ENCODE data around the gene SMIM45.

SMIM45 gene

GRCh38 chr22:41992496-41992895, 40.5 kb downstream of the SMIM45 start:
- Histone ChIP-seq H3K27me3 (ENCODE audit: insufficient read depth, low read length) (no peaks in the 10 kb centered on the region), H3K4me1 (ENCODE audit: insufficient read depth, low read length) (no peaks in the 10 kb centered on the region), H4K20me1 (ENCODE audit: control insufficient read depth, insufficient read depth, insufficient read length) (no peaks in the 10 kb centered on the region), H2AFZ (ENCODE audit: low read length) (no peak overlapping the region), H3K56ac (ENCODE audit: insufficient read length, low read depth, low read length) (no peak overlapping the region), H2AK5ac (ENCODE audit: insufficient read length, low read length) (no peak overlapping the region), H3K4me2 (ENCODE audit: insufficient read depth, insufficient read length, low read length) (no peak overlapping the region), H2BK120ac (ENCODE audit: low read depth, low read length, poor library complexity, severe bottlenecking) (no peak overlapping the region), H2BK5ac (ENCODE audit: insufficient read length, low read length) (no peak overlapping the region), H2BK12ac (ENCODE audit: insufficient read length, low read depth, low read length) (no peak overlapping the region), H3K79me2 (ENCODE audit: insufficient read depth, low read length) (no peaks in the 10 kb centered on the region), H3K18ac (ENCODE audit: insufficient read length, low read depth, low read length) (no peak overlapping the region), H3K23me2 (ENCODE audit: insufficient read length, low read depth, low read length, poor library complexity, severe bottlenecking) (no peaks in the 10 kb centered on the region), H3K79me1 (ENCODE audit: insufficient read depth, low read depth, low read length, poor library complexity, severe bottlenecking) (no peaks in the 10 kb centered on the region), H3K23ac (ENCODE audit: insufficient read length, low read depth, low read length) (no peak overlapping the region), H4K8ac (replicated peaks; ENCODE audit: insufficient read length, low read depth, low read length) (no peak overlapping the region), H2BK15ac (ENCODE audit: low read depth, low read length) (no peak overlapping the region), H4K5ac (ENCODE audit: insufficient read length, low read depth, low read length) (no peak overlapping the region), H3T11ph (ENCODE audit: low read length) (no peak overlapping the region), H3K27ac (ENCODE audit: insufficient read length, low read depth, low read length) (no peak overlapping the region), H2BK20ac (ENCODE audit: low read depth, low read length, poor library complexity, severe bottlenecking) (no peak overlapping the region), H3K4ac (ENCODE audit: low read depth, low read length) (no peak overlapping the region), H4K91ac (ENCODE audit: insufficient read length, low read depth, low read length) (no peak overlapping the region), H3K9ac (ENCODE audit: extremely low read depth, insufficient read length, low read length) (no peak overlapping the region), H3K14ac (ENCODE audit: insufficient read depth, low read length) (no peak overlapping the region; the same call in 1 of the 2 replicates), H3K9me3 (ENCODE audit: control insufficient read depth, low read depth, low read length) (no peaks in the 10 kb centered on the region)
- TF ChIP-seq, protein P1, sequence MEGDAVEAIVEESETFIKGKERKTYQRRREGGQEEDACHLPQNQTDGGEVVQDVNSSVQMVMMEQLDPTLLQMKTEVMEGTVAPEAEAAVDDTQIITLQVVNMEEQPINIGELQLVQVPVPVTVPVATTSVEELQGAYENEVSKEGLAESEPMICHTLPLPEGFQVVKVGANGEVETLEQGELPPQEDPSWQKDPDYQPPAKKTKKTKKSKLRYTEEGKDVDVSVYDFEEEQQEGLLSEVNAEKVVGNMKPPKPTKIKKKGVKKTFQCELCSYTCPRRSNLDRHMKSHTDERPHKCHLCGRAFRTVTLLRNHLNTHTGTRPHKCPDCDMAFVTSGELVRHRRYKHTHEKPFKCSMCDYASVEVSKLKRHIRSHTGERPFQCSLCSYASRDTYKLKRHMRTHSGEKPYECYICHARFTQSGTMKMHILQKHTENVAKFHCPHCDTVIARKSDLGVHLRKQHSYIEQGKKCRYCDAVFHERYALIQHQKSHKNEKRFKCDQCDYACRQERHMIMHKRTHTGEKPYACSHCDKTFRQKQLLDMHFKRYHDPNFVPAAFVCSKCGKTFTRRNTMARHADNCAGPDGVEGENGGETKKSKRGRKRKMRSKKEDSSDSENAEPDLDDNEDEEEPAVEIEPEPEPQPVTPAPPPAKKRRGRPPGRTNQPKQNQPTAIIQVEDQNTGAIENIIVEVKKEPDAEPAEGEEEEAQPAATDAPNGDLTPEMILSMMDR (conservative IDR thresholded peaks at IDR 0.05): no peak
- no peak for DNase-seq
- Mint-ChIP-seq H3K27me3 (ENCODE audit: low read depth) (no peaks in the 10 kb centered on the region), H3K36me3 (ENCODE audit: insufficient read depth in 1 of 3, low read depth in 3 of 3) (peaks cover 15 to 64% (median 56%) of the 10 kb centered on the region in 3 experiments; a peak in 6 of 7 replicates), H3K4me3 (no peak overlapping the region), H3K4me1 (peaks cover 2% of the 10 kb centered on the region in 2 experiments; a peak in 3 of 4 replicates), H3K27ac (no peak overlapping the region), H3K9me3 (no peaks in the 10 kb centered on the region)
- WGBS (ENCODE audit: extremely low coverage, insufficient read length, low lambda C conversion rate): no CpG with 5 or more reads among the region's 5 CpGs
